HG03097 (cell line): ENCODE measurements around the gene AHI1.
"Not testable (repeated sequence)": the region's sequence is repeated elsewhere in the genome, so short reads cannot be mapped to it uniquely, and the experiment has no call there.

ENCODE experiments used
- ATAC-seq: cut with Tn5 transposase; IDR thresholded peaks from one replicate; pipeline ENCODE4 v1.9.1; 2021; ENCODE audit not compliant: unreplicated experiment, low FRiP score

AHI1 gene

GRCh38 chr6:135506270-135506997, 8.9 kb upstream of the AHI1 start:
- ATAC-seq, result peak; percentile 90

- ATAC-seq, result no peak
Measured at GRCh38 chr6:135505648-135506047, 8.1 kb upstream of the AHI1 start.

GRCh38 chr6:135505222-135505621, 7.7 kb upstream of the AHI1 start:
- ATAC-seq, result no peak

GRCh38 chr6:135504734-135505133, 7.2 kb upstream of the AHI1 start:
- ATAC-seq, result no peak

GRCh38 chr6:135503703-135504475, 6.3 kb upstream of the AHI1 start:
- ATAC-seq, result no peak

GRCh38 chr6:135499441-135500340, 2.2 kb upstream of the AHI1 start:
- no peak for ATAC-seq

GRCh38 chr6:135498185-135498841, 773 bp upstream of the AHI1 start:
- ATAC-seq, result peak; percentile 24

- no peak for ATAC-seq
Measured at GRCh38 chr6:135496800-135497411, 634 bp downstream of the AHI1 start.

GRCh38 chr6:135493218-135493961, 4.2 kb downstream of the AHI1 start:
- no peak for ATAC-seq

- no peak for ATAC-seq
Measured at GRCh38 chr6:135490381-135490780, 7.2 kb downstream of the AHI1 start.

- ATAC-seq, result no peak
Measured at GRCh38 chr6:135488023-135488422, 9.5 kb downstream of the AHI1 start.

GRCh38 chr6:135483903-135484302, 13.6 kb downstream of the AHI1 start:
- not testable (repeated sequence) for ATAC-seq

GRCh38 chr6:135481783-135482369, 15.7 kb downstream of the AHI1 start:
- no peak for ATAC-seq

- no peak for ATAC-seq
Measured at GRCh38 chr6:135479601-135480000, 17.9 kb downstream of the AHI1 start.

GRCh38 chr6:135478626-135479025, 18.9 kb downstream of the AHI1 start:
- no peak for ATAC-seq

GRCh38 chr6:135475292-135475886, 22.2 kb downstream of the AHI1 start:
- ATAC-seq, result no peak

- no peak for ATAC-seq
Measured at GRCh38 chr6:135474362-135474761, 23.2 kb downstream of the AHI1 start.

- ATAC-seq, result no peak
Measured at GRCh38 chr6:135465903-135466302, 31.6 kb downstream of the AHI1 start.

- ATAC-seq, result no peak
Measured at GRCh38 chr6:135465307-135465706, 32.2 kb downstream of the AHI1 start.
